Parathyroid adenoma (tissue), 2 donors: ENCODE results near the gene C2orf80.

Experiments used
- H2AFZ ChIP-seq: fragments of 300-600 bp; sonication (generic); one replicate; pipeline ENCODE4 v1.7.0; 2017; ENCODE audit warnings: antibody characterized with exemption, mild to moderate bottlenecking
- H3K27ac ChIP-seq: fragments of 300-600 bp; sonication (generic); one replicate; pipeline ENCODE4 v1.7.0; 2017
- H3K27me3 ChIP-seq: fragments of 300-600 bp; sonication (generic); one replicate; pipeline ENCODE4 v1.7.0; 2017; ENCODE audit warnings: low read length; ENCODE audit not compliant: control insufficient read depth, insufficient read depth
- H3K36me3 ChIP-seq: fragments of 300-600 bp; sonication (generic); one replicate; pipeline ENCODE4 v1.7.0; 2017; ENCODE audit warnings: low read length; ENCODE audit not compliant: control insufficient read depth, insufficient read depth
- H3K4me1 ChIP-seq: fragments of 300-600 bp; sonication (generic); one replicate; pipeline ENCODE4 v1.7.0; 2017; ENCODE audit warnings: control low read depth
- H3K4me2 ChIP-seq: fragments of 300-600 bp; sonication (generic); one replicate; pipeline ENCODE4 v1.7.0; 2017; ENCODE audit warnings: low read length
- H3K4me3 ChIP-seq: fragments of 300-600 bp; sonication (generic); one replicate; pipeline ENCODE4 v1.7.0; 2017; ENCODE audit warnings: low read depth, low read length
- H3K79me2 ChIP-seq: fragments of 300-600 bp; sonication (generic); one replicate; pipeline ENCODE4 v1.7.0; 2017; ENCODE audit warnings: control low read depth
- H3K9ac ChIP-seq: fragments of 300-600 bp; sonication (generic); one replicate; pipeline ENCODE4 v1.7.0; 2017; ENCODE audit warnings: mild to moderate bottlenecking
- H3K9me3 ChIP-seq: fragments of 300-600 bp; sonication (generic); one replicate; pipeline ENCODE4 v1.7.0; 2017; ENCODE audit warnings: low read length; ENCODE audit not compliant: control insufficient read depth
- CTCF ChIP-seq: fragments of 300-600 bp; sonication (generic); IDR thresholded peaks from one replicate; pipeline ENCODE4 v1.7.0; 2017; ENCODE audit warnings: antibody characterized with exemption, mild to moderate bottlenecking
- donor health status: primary hyperparathyroidism.

Gene C2orf80

GRCh38 chr2:208147008-208147407, 42.8 kb downstream of the C2orf80 start:
- Histone ChIP-seq H3K27ac (no peak overlapping the region), H2AFZ (no peak overlapping the region), H3K27me3 (no peaks in the 10 kb centered on the region), H3K4me1 (no peaks in the 10 kb centered on the region), H3K4me3 (no peak overlapping the region), H3K4me2 (no peak overlapping the region), H3K36me3 (no peaks in the 10 kb centered on the region), H3K79me2 (no peaks in the 10 kb centered on the region), H3K9ac (no peak overlapping the region), H3K9me3 (no peaks in the 10 kb centered on the region)
- TF ChIP-seq CTCF: no peak

- TF ChIP-seq CTCF: no peak
- Histone ChIP-seq H3K36me3 (no peaks in the 10 kb centered on the region), H3K9me3 (no peaks in the 10 kb centered on the region), H3K4me1 (no peaks in the 10 kb centered on the region), H3K4me2 (no peak within 1 kb of the TSS), H2AFZ (no peak within 1 kb of the TSS), H3K27ac (no peak within 1 kb of the TSS), H3K4me3 (no peak within 1 kb of the TSS), H3K9ac (no peak within 1 kb of the TSS), H3K79me2 (no peaks in the 10 kb centered on the region), H3K27me3 (no peaks in the 10 kb centered on the region)
Measured at GRCh38 chr2:208146006-208146405, 43.8 kb downstream of the C2orf80 start, which contains the start of gene CRYGB. TSS of gene CRYGB (minus strand) at chr2:208146158. CDS start at chr2:208146120, 38 bp downstream.

DNA sequence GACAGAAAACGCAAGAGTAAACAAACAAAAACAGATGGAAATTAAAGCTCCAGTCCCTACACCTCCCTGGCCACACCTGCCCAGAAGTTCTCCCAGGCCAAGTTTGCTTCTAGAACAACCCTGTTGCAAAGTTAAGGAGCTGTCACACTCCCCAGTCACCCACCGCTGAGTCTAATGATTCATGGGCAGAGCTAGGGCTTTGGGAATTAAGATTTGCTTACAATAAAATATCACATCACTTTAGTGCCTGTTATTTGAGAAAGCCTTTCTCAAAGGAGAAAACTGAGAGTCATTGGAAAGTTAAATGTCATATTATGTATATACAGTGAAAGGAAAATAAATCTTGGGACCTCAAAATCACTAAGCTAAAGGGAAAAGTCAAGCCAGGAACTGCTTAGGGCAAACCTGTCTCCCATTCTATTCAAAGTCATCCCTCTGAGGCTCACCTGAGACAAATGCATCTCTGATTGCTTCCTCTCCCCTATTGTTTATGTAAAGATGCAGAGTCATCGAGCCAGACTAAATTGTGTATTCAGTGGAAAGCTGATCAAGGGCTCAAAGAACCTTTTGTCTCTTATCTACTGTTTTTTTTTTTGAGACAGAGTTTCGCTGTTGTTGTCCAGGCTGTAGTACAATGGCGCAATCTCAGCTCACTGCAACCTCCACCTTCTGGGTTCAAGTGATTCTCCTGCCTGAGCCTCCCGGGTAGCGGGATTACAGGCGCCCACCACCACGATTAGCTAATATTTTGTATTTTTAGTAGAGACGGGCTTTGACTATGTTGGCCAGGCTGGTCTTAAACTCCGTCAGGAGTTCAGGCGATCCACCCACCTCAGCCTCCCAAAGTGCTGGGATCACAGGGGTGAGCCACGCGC, 46.7 kb downstream of the C2orf80 start:
- no peaks in the 10 kb centered on the region for H3K4me1 ChIP-seq
- no peak overlapping the region for H3K4me3 ChIP-seq
- no peaks in the 10 kb centered on the region for H3K79me2 ChIP-seq
- H3K27ac ChIP-seq: no peak overlapping the region
- H3K27me3 ChIP-seq: no peaks in the 10 kb centered on the region
- H3K36me3 ChIP-seq: no peaks in the 10 kb centered on the region
- TF ChIP-seq CTCF: no peak
- H3K9me3 ChIP-seq: no peaks in the 10 kb centered on the region
- H3K9ac ChIP-seq: no peak overlapping the region
- peak overlapping the region; percentile 59 for H2AFZ ChIP-seq
- no peak overlapping the region for H3K4me2 ChIP-seq

GRCh38 chr2:208142240-208142924, 47.4 kb downstream of the C2orf80 start:
- no peak for TF ChIP-seq CTCF
- H3K27me3 ChIP-seq: no peaks in the 10 kb centered on the region
- H3K27ac ChIP-seq: no peak overlapping the region

More at GRCh38 chr2:208142240-208142924, 47.4 kb downstream of the C2orf80 start:
- no peak overlapping the region for H3K4me3 ChIP-seq
- no peaks in the 10 kb centered on the region for H3K4me1 ChIP-seq
- H3K9ac ChIP-seq: no peak overlapping the region
- H2AFZ ChIP-seq: peak overlapping the region; percentile 59
- H3K4me2 ChIP-seq: no peak overlapping the region
- H3K9me3 ChIP-seq: no peaks in the 10 kb centered on the region
- no peaks in the 10 kb centered on the region for H3K79me2 ChIP-seq
- H3K36me3 ChIP-seq: no peaks in the 10 kb centered on the region
